H7 (cell line): ENCODE results near the gene GALNT10. TPM values are rescaled to one million over a fixed set of nuclear protein-coding genes. Genes with fewer than 3 reads are reported as not detected.

Experiments used
- DNase-seq: peaks from one replicate; pipeline ENCODE4 v3.0.0; 2012
- H3K27me3 ChIP-seq: 2 replicates; pipeline ENCODE4 v1.6.0; 2011; ENCODE audit warnings: mild to moderate bottlenecking, low read length; ENCODE audit not compliant: control insufficient read depth, insufficient read depth
- H3K36me3 ChIP-seq: replicated peaks from 2 replicates; pipeline ENCODE4 v1.5.1; 2011; ENCODE audit warnings: low read length; ENCODE audit not compliant: control insufficient read depth, insufficient read depth
- H3K4me3 ChIP-seq: 2 replicates; pipeline ENCODE4 v1.5.1; 2011; ENCODE audit warnings: low read depth, mild to moderate bottlenecking, control low read depth, low read length, moderate library complexity; ENCODE audit not compliant: insufficient read depth
- total RNA-seq: library from RNA; depleted of rRNA; stranded (reverse); fragments of >200 nt; shearing (Covaris generic); gene quantifications from 2 replicates; pipeline ENCODE4 v1.2.3, GENCODE V29; 2014

Gene GALNT10
- total RNA-seq, 1 experiment from 2014 or later = 13.8 TPM

- H3K4me3 ChIP-seq = no peak overlapping the region
- H3K36me3 ChIP-seq = no peaks in the 10 kb centered on the region
- no peaks in the 10 kb centered on the region for H3K27me3 ChIP-seq
- no peak for DNase-seq
These were observed 212.7 kb downstream of the GALNT10 start for GRCh38 chr5:154403234-154403633.

GRCh38 chr5:154403776-154404387 is 213.3 kb downstream of the GALNT10 start:
- peak; percentile 46 for DNase-seq
- Histone ChIP-seq H3K36me3 (no peaks in the 10 kb centered on the region), H3K4me3 (no peak overlapping the region), H3K27me3 (no peaks in the 10 kb centered on the region)

- peak; percentile 95 for DNase-seq
- Histone ChIP-seq H3K4me3 (peak overlapping the region; percentile 7; the same call in 1 of the 2 replicates), H3K36me3 (no peaks in the 10 kb centered on the region), H3K27me3 (no peaks in the 10 kb centered on the region)
These were observed 214.7 kb downstream of the GALNT10 start for GRCh38 chr5:154405078-154405792.

GRCh38 chr5:154406231-154406630 is 215.7 kb downstream of the GALNT10 start:
- H3K27me3 ChIP-seq = no peaks in the 10 kb centered on the region
- H3K36me3 ChIP-seq = no peaks in the 10 kb centered on the region
- no peak for DNase-seq
- no peak overlapping the region for H3K4me3 ChIP-seq

- H3K36me3 ChIP-seq = no peaks in the 10 kb centered on the region
- no peaks in the 10 kb centered on the region for H3K27me3 ChIP-seq
- no peak for DNase-seq
- H3K4me3 ChIP-seq = no peak overlapping the region
These were observed 216.3 kb downstream of the GALNT10 start for GRCh38 chr5:154406826-154407225.

- H3K27me3 ChIP-seq = no peaks in the 10 kb centered on the region
- H3K36me3 ChIP-seq = no peaks in the 10 kb centered on the region
- no peak for DNase-seq
- no peak overlapping the region for H3K4me3 ChIP-seq
These were observed 218.3 kb downstream of the GALNT10 start for GRCh38 chr5:154408811-154409210.

GRCh38 chr5:154409230-154409840 is 218.8 kb downstream of the GALNT10 start:
- no peak for DNase-seq
- Histone ChIP-seq H3K4me3 (no peak overlapping the region), H3K36me3 (no peaks in the 10 kb centered on the region), H3K27me3 (no peaks in the 10 kb centered on the region)

- Histone ChIP-seq H3K27me3 (no peaks in the 10 kb centered on the region), H3K36me3 (no peaks in the 10 kb centered on the region), H3K4me3 (no peak overlapping the region)
- DNase-seq = no peak
These were observed 219.5 kb downstream of the GALNT10 start for GRCh38 chr5:154410008-154410407.

- no peak for DNase-seq
- H3K4me3 ChIP-seq = no peak overlapping the region
- H3K36me3 ChIP-seq = no peaks in the 10 kb centered on the region
- no peaks in the 10 kb centered on the region for H3K27me3 ChIP-seq
These were observed 220.3 kb downstream of the GALNT10 start for GRCh38 chr5:154410786-154411185.

GRCh38 chr5:154411338-154411737 is 220.8 kb downstream of the GALNT10 start:
- DNase-seq = no peak
- Histone ChIP-seq H3K4me3 (no peak overlapping the region), H3K27me3 (no peaks in the 10 kb centered on the region), H3K36me3 (no peaks in the 10 kb centered on the region)

- no peaks in the 10 kb centered on the region for H3K27me3 ChIP-seq
- no peak overlapping the region for H3K4me3 ChIP-seq
- no peak for DNase-seq
- H3K36me3 ChIP-seq = no peaks in the 10 kb centered on the region
These were observed 221.8 kb downstream of the GALNT10 start for GRCh38 chr5:154412316-154412715.

GRCh38 chr5:154412925-154413324 is 222.4 kb downstream of the GALNT10 start:
- H3K27me3 ChIP-seq = no peaks in the 10 kb centered on the region
- DNase-seq = no peak
- no peaks in the 10 kb centered on the region for H3K36me3 ChIP-seq
- no peak overlapping the region for H3K4me3 ChIP-seq

- no peak overlapping the region for H3K4me3 ChIP-seq
- no peaks in the 10 kb centered on the region for H3K27me3 ChIP-seq
- no peak for DNase-seq
- H3K36me3 ChIP-seq = no peaks in the 10 kb centered on the region
These were observed 224.6 kb downstream of the GALNT10 start for GRCh38 chr5:154415114-154415513.

- H3K27me3 ChIP-seq = no peaks in the 10 kb centered on the region
- no peak overlapping the region for H3K4me3 ChIP-seq
- no peaks in the 10 kb centered on the region for H3K36me3 ChIP-seq
- no peak for DNase-seq
These were observed 227.8 kb downstream of the GALNT10 start for GRCh38 chr5:154418344-154418820.

- Histone ChIP-seq H3K4me3 (no peak overlapping the region), H3K36me3 (no peaks in the 10 kb centered on the region), H3K27me3 (no peaks in the 10 kb centered on the region)
- DNase-seq = no peak
These were observed 228.7 kb downstream of the GALNT10 start for GRCh38 chr5:154419236-154419635.
